ENCODE data around the gene CNOT4.

CNOT4 gene

DNA sequence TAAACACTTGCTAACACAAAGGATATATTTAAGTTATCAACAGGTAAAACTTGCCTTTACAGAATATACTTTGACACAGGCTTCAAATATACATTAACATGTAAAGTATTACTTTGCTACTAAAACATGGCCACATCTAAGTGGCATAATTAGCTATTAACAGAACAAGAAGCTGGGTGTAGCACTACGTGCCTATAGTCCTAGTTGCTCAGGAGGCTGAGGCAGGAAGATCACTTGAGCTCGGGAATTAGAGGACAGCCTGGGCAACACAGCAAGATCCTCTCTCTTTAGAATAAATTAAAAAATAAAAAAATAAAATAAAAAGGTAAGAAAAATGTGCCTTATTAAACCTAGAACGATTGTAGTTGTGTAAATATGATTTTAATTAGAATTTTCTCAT lies 106.6 kb downstream of the CNOT4 start:
- TF ChIP-seq, protein P1, sequence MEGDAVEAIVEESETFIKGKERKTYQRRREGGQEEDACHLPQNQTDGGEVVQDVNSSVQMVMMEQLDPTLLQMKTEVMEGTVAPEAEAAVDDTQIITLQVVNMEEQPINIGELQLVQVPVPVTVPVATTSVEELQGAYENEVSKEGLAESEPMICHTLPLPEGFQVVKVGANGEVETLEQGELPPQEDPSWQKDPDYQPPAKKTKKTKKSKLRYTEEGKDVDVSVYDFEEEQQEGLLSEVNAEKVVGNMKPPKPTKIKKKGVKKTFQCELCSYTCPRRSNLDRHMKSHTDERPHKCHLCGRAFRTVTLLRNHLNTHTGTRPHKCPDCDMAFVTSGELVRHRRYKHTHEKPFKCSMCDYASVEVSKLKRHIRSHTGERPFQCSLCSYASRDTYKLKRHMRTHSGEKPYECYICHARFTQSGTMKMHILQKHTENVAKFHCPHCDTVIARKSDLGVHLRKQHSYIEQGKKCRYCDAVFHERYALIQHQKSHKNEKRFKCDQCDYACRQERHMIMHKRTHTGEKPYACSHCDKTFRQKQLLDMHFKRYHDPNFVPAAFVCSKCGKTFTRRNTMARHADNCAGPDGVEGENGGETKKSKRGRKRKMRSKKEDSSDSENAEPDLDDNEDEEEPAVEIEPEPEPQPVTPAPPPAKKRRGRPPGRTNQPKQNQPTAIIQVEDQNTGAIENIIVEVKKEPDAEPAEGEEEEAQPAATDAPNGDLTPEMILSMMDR (IDR thresholded peaks at IDR 0.05; ENCODE audit: low read depth, low read length, missing control alignments): no peak
- no peak overlapping the region for H3K4me3 ChIP-seq (replicated peaks; ENCODE audit: low read depth, low read length)
- DNase-seq (ENCODE audit: extremely low read depth, low read depth): no peak

DNA sequence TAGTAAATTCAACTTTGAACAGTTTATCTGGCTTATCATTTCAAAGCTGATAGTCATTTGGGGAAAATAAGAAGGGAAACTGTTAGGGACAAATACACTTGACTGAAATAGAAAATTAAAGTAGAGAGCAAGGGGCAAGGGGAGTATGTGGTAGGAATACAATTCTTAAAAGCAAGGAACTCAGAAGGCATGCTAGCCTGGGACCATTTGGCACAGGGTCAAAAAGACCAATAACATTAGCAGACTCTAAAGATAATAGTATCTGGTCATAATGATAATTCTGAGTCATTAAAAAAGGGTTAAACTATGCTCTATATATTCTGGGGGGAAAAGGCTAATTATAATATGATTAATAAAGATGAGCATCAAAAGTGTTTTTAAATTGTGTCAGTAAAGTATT lies 112.2 kb downstream of the CNOT4 start:
- H3K4me3 ChIP-seq (replicated peaks; ENCODE audit: low read depth, low read length): no peak overlapping the region
- TF ChIP-seq, protein P1 (IDR thresholded peaks at IDR 0.05; ENCODE audit: low read depth, low read length, missing control alignments): no peak
- no peak for DNase-seq (ENCODE audit: extremely low read depth, low read depth)

DNA sequence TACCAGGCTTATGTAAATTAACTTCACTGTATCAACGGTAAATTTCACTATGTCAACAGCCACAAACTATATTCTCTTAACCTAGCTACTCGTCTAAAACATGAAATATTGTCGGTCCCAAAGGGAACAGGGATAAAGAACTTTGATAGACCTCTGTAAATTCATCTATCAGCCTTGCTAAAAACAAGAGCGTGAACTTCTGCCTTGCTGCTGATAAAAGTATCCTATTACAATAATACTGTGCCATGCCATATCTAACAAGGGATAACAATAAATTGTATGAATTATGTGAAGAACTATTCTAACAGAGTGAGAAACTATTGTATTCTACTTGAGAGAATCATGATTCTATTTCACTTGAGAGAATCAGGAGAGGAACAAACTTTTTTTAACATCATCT lies 117.2 kb downstream of the CNOT4 start:
- TF ChIP-seq, protein P1 (IDR thresholded peaks at IDR 0.05; ENCODE audit: low read depth, low read length, missing control alignments): no peak
- no peak overlapping the region for H3K4me3 ChIP-seq (replicated peaks; ENCODE audit: low read depth, low read length)
- DNase-seq (ENCODE audit: extremely low read depth, low read depth): no peak

DNA sequence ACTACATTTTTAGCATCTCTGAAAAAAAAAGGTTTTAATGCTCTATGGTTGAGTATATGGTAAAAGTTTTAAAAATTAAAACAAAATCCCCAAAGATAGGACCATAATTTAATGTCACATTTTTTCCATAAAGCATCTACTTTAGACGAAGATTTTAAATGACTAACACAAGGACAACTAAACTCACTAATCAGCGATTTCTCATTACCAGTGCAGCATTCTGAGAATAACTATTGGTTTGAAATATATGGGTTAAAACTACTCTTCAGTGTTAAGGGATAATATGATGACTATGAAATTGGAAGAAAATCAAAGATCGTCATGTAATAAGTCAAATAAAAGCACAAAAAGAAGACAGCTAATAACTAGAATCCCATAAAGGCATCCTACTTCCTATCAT lies 118.4 kb downstream of the CNOT4 start:
- H3K4me3 ChIP-seq (replicated peaks; ENCODE audit: low read depth, low read length): no peak overlapping the region
- no peak for DNase-seq (ENCODE audit: extremely low read depth, low read depth)
- TF ChIP-seq, protein P1 (IDR thresholded peaks at IDR 0.05; ENCODE audit: low read depth, low read length, missing control alignments): no peak

DNA sequence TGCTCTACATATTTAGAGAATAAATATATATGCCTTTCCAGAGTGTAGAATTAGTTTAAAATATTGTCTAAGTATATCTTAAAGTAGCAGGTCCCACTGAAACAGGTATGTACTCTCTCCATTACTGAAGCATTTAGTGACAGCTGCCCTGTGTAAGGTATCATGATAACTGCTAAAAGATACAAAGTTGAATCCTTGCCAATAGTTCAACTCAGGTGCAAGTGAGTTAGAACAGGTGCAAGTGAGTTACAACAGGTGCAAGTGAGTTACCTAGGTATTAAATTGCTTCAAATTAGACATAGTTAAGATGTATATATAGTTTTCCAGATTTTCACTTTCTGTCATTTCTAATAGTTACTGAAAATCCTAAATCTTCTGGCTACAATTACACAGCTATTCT lies 119.1 kb downstream of the CNOT4 start:
- no peak for DNase-seq (ENCODE audit: extremely low read depth, low read depth)
- H3K4me3 ChIP-seq (replicated peaks; ENCODE audit: low read depth, low read length): no peak overlapping the region
- TF ChIP-seq, protein P1 (IDR thresholded peaks at IDR 0.05; ENCODE audit: low read depth, low read length, missing control alignments): no peak

DNA sequence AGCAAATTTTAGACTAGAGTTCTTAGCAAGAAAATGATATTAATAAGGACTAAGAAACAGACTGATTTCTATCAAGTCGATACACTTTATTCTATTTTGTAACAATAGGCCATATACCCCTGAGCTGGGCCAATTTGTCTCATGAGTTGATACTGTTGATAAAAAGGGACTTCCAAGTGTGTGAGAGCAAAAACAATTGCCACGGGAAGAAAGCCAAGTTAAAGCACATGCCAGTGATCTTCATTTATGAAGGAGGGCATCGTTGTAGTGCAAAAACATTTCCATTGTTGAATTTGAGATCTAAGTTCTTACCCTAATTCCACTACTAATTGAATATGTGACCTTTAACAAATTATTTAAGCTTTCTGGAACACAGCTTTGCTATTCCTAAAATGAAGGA lies 119.9 kb downstream of the CNOT4 start:
- TF ChIP-seq, protein P1 (IDR thresholded peaks at IDR 0.05; ENCODE audit: low read depth, low read length, missing control alignments): no peak
- DNase-seq (ENCODE audit: extremely low read depth, low read depth): no peak
- no peak overlapping the region for H3K4me3 ChIP-seq (replicated peaks; ENCODE audit: low read depth, low read length)

DNA sequence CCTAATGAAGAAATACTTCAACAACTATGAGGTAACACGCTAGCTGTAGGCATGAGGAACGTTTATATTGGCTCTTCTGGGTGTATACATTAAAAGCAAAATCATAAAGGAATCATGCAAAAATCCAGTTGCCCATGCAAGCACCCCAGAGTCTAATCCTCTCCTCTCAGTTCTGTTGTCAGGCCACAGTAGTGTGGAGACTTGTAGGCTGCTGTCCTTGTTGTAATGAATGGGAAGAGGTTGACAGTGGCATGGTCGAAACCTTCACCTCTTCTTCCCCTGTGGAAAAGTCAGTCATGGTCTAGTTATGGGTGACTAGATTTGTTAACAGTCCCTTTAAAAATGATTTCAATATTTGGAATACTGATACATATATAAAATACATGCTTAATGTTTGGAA lies 121.3 kb downstream of the CNOT4 start:
- H3K4me3 ChIP-seq (replicated peaks; ENCODE audit: low read depth, low read length): no peak overlapping the region
- TF ChIP-seq, protein P1 (IDR thresholded peaks at IDR 0.05; ENCODE audit: low read depth, low read length, missing control alignments): no peak
- no peak for DNase-seq (ENCODE audit: extremely low read depth, low read depth)

All from HFF-Myc (cell line).